GM21723 (cell line): Measurements from ENCODE around the gene NCOR1.

Experiments
- ATAC-seq: cut with Tn5 transposase; IDR thresholded peaks from one replicate; pipeline ENCODE4 v1.9.1; 2021; ENCODE audit warnings: mild to moderate bottlenecking, moderate library complexity; ENCODE audit not compliant: unreplicated experiment

The NCOR1 gene

GRCh38 chr17:15981646-15982580, 233.4 kb downstream of the NCOR1 start:
- ATAC-seq: no peak

DNA sequence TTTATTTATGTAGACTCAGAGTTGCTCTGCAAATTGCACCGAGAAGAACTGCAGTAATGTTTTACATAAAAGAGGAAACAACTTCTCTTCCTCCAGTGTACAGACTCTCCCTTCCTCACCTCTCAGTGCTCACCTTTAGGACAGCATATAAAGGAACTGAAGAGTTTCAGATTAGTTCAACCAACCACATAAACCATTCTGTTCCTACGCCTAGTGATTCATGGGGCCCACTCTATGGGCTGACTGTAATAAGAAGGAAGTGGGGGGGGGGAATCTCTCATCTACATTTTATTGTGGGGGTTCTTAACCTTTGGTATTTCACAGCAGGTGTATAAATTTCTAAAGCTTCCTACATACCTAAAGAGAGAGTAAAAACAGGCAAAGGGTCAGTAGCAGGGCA, 234.1 kb downstream of the NCOR1 start:
- peak; percentile 93 for ATAC-seq
